HepG2 (cell line): Measurements from ENCODE around the gene STX8. TPM values are rescaled to one million over a fixed set of nuclear protein-coding genes. Genes with fewer than 3 reads are reported as not detected.

Experiments
- ATAC-seq: fragments of 200-7000 bp; cut with Tn5 transposase; 3 replicates; pipeline ENCODE4 v1.9.1; 2020; ENCODE audit warnings: mild to moderate bottlenecking, moderate library complexity
- BruUV-seq: library from RNA; stranded (reverse); fragments of 400-500 nt; replicated peaks from 2 replicates; lab custom pipeline; 2021; lab: Mats Ljungman, UMichigan
- CTCF ChIA-PET: fragments of 300-600 bp; formaldehyde crosslinking; extraction: SDS; loops from one replicate; lab custom pipeline; 2021; ENCODE audit warnings: low total read pairs, inconsistent platforms, low intra/inter-chr PET ratio; lab: Yijun Ruan, JAX
- POLR2A ChIA-PET: fragments of 350-600 bp; sonication (Branson Sonifier 250); formaldehyde crosslinking; loops from one replicate; lab custom pipeline; 2020; ENCODE audit warnings: antibody characterized with exemption, inconsistent platforms; lab: Yijun Ruan, JAX
- DNase-seq: peaks from one replicate; pipeline ENCODE4 v3.0.0-alpha.2; 2015; ENCODE audit warnings: low spot score
- FAIRE-seq: peaks from 3 replicates; lab custom pipeline; 2011; peaks lifted over from hg19 to GRCh38; lab: Jason Lieb, UNC
- H2AFZ ChIP-seq: one replicate; pipeline ENCODE4 v1.6.1; 2011; ENCODE audit warnings: low read length, inconsistent platforms
- H3K27ac ChIP-seq: fragments of 300-600 bp; 3 replicates; pipeline ENCODE4 v1.8.0; 2011; ENCODE audit warnings: mixed run types, mild to moderate bottlenecking, mixed read lengths, low read length, inconsistent platforms; ENCODE audit not compliant: insufficient read depth; ENCODE audit errors: extremely low read length
- H3K27me3 ChIP-seq, 2 experiments: fragments of 200-600 bp in 1 of 2; 2 replicates in 1 of 2; 3 replicates in 1 of 2; pipeline versions ENCODE4 v1.6.0 to v1.8.0; 2011; ENCODE audit warnings: low read length in 2 of 2, mild to moderate bottlenecking in 2 of 2, moderate library complexity in 2 of 2, inconsistent platforms in 1 of 2; ENCODE audit not compliant: insufficient read depth in 2 of 2, control insufficient read depth in 1 of 2
- H3K36me3 ChIP-seq, 2 experiments: fragments of 200-600 bp in 1 of 2; replicated peaks in 1 of 2; 2 replicates in 1 of 2; 3 replicates in 1 of 2; pipeline versions ENCODE4 v1.5.1 to v1.8.0; 2011; ENCODE audit warnings: low read length in 2 of 2, inconsistent platforms in 1 of 2; ENCODE audit not compliant: insufficient read depth in 2 of 2, control insufficient read depth in 1 of 2
- H3K4me1 ChIP-seq: 2 replicates; pipeline ENCODE4 v1.5.1; 2012; ENCODE audit warnings: low read length, inconsistent platforms; ENCODE audit not compliant: insufficient read depth
- H3K4me2 ChIP-seq: 2 replicates; pipeline ENCODE4 v1.6.0; 2011; ENCODE audit warnings: low read depth, low read length, inconsistent platforms
- H3K4me3 ChIP-seq, 3 experiments: fragments of 200-600 bp in 1 of 3; sonication (generic), shearing (Covaris generic) in 1 of 3; replicated peaks in 1 of 3; 2 replicates each; pipeline ENCODE4 v1.5.1; 2011 to 2016; ENCODE audit warnings: low read length in 3 of 3, inconsistent platforms in 2 of 3, low read depth in 2 of 3, mild to moderate bottlenecking in 2 of 3, control low read depth in 1 of 3, mixed read lengths in 1 of 3; ENCODE audit not compliant: insufficient read depth in 1 of 3
- H3K79me2 ChIP-seq: one replicate; pipeline ENCODE4 v1.6.1; 2011; ENCODE audit warnings: low read length, inconsistent platforms; ENCODE audit not compliant: insufficient read depth
- H3K9ac ChIP-seq: 2 replicates; pipeline ENCODE4 v1.6.0; 2011; ENCODE audit warnings: mild to moderate bottlenecking, low read depth, low read length, inconsistent platforms; ENCODE audit not compliant: insufficient read depth
- H3K9me3 ChIP-seq: 2 replicates; pipeline ENCODE4 v1.5.1; 2012; ENCODE audit warnings: mild to moderate bottlenecking, low read length
- H4K20me1 ChIP-seq: 2 replicates; pipeline ENCODE4 v1.6.0; 2011; ENCODE audit warnings: inconsistent platforms, mild to moderate bottlenecking, low read length, moderate library complexity; ENCODE audit not compliant: insufficient read depth
- AKAP8 ChIP-seq: sonication (generic); formaldehyde crosslinking; IDR thresholded peaks from 2 replicates; pipeline ENCODE4 v1.5.1; 2020; ENCODE audit warnings: mild to moderate bottlenecking, missing genetic modification reagents
- CEBPB ChIP-seq: IDR thresholded peaks from 2 replicates; pipeline ENCODE4 v1.6.1; 2011; ENCODE audit warnings: low read depth, low read length, improper control_type of control experiment, borderline replicate concordance
- DMAP1 ChIP-seq: IDR thresholded peaks from 2 replicates; pipeline ENCODE4 v1.6.1; 2016
- EED ChIP-seq: sonication (generic); formaldehyde crosslinking; IDR thresholded peaks from 2 replicates; pipeline ENCODE4 v1.5.0; 2020; ENCODE audit warnings: mild to moderate bottlenecking, missing genetic modification reagents
- IKZF4 ChIP-seq: sonication (generic); formaldehyde crosslinking; IDR thresholded peaks from 2 replicates; pipeline ENCODE4 v1.5.1; 2020; ENCODE audit warnings: borderline replicate concordance, mild to moderate bottlenecking, low read depth, missing genetic modification reagents; ENCODE audit errors: not compliant biosample characterization
- KAT2B ChIP-seq: fragments of 150-350 bp; IDR thresholded peaks from 2 replicates; pipeline ENCODE4 v1.6.1; 2014; ENCODE audit warnings: low read depth, low read length, borderline replicate concordance
- MIER2 ChIP-seq: IDR thresholded peaks from 2 replicates; pipeline ENCODE4 v1.6.1; 2016; ENCODE audit warnings: missing biosample characterization, missing genetic modification reagents
- NRL ChIP-seq: sonication (generic); formaldehyde crosslinking; IDR thresholded peaks from 2 replicates; pipeline ENCODE4 v1.5.0; 2020; ENCODE audit warnings: missing genetic modification reagents, mild to moderate bottlenecking, moderate library complexity, borderline replicate concordance
- RFXANK ChIP-seq: IDR thresholded peaks from 2 replicates; pipeline ENCODE4 v1.6.1; 2016
- ZNF670 ChIP-seq: sonication (generic); formaldehyde crosslinking; IDR thresholded peaks from 2 replicates; pipeline ENCODE4 v1.8.0; 2022; ENCODE audit warnings: mild to moderate bottlenecking, missing genetic modification reagents, borderline replicate concordance
- ZNF713 ChIP-seq: sonication (generic); formaldehyde crosslinking; IDR thresholded peaks from 2 replicates; pipeline ENCODE4 v1.4.0; 2020; ENCODE audit warnings: mild to moderate bottlenecking, missing genetic modification reagents
- ZNF749 ChIP-seq: sonication (generic); formaldehyde crosslinking; IDR thresholded peaks from 2 replicates; pipeline ENCODE4 v1.8.0; 2022; ENCODE audit warnings: mild to moderate bottlenecking, missing genetic modification reagents, moderate library complexity, borderline replicate concordance
- ZNF776 ChIP-seq: sonication (generic); formaldehyde crosslinking; IDR thresholded peaks from 2 replicates; pipeline ENCODE4 v1.4.0; 2020; ENCODE audit warnings: mild to moderate bottlenecking, missing genetic modification reagents
- WGBS: methylation state at CpG from one replicate; pipeline ENCODE4 v1.1.6; 2017; ENCODE audit warnings: low lambda C conversion rate; 5-methylcytosine and 5-hydroxymethylcytosine counted together
- in situ Hi-C: cut with HindIII; loops from 2 replicates; pipeline ENCODE4 v1.10.0; 2017; ENCODE audit warnings: low pct_unique_long_range_greater_than_20kb; ENCODE audit not compliant: extremely low pct_ligation_motif_present
- intact Hi-C: fragments of 100-400 bp; cut with micrococcal nuclease; formaldehyde crosslinking; loops from one replicate; pipeline ENCODE4 v1.10.0; 2022; ENCODE audit not compliant: unreplicated experiment
- polyA plus RNA-seq, 8 experiments: library from polyadenylated mRNA; depleted of rRNA in 3 of 8; stranded (reverse) in 7 of 8; unstranded in 1 of 8; fragments of >200 nt; fragmentation: Illumina TruSeq in 4 of 8; extraction: Trizol in 4 of 8; gene quantifications; 2 replicates each; pipeline versions ENCODE4 v1.2.1 to v1.2.3, GENCODE V29; 2011 to 2016; ENCODE audit warnings: low read depth in 4 of 8, missing spikeins in 1 of 8, mixed read lengths in 1 of 8; ENCODE audit not compliant: insufficient read depth in 1 of 8
- total RNA-seq, 5 experiments: library from RNA; depleted of rRNA; stranded (reverse); fragments of >200 nt; fragmentation: Illumina TruSeq; extraction: Trizol; gene quantifications; 2 replicates each; pipeline ENCODE4 v1.2.3, GENCODE V29; 2016; ENCODE audit warnings: low read depth in 1 of 5
- TF ChIP-seq, protein P1 (sequence below): sonication (generic); formaldehyde crosslinking; IDR thresholded peaks from 2 replicates; pipeline ENCODE4 v1.5.0; 2020; ENCODE audit warnings: missing genetic modification reagents
- TF ChIP-seq, protein P2 (sequence below): sonication (generic); formaldehyde crosslinking; IDR thresholded peaks from 2 replicates; pipeline ENCODE4 v1.5.1; 2020; ENCODE audit warnings: missing genetic modification reagents, mild to moderate bottlenecking, borderline replicate concordance
- TF ChIP-seq, protein P3 (sequence below): sonication (generic); formaldehyde crosslinking; IDR thresholded peaks from 2 replicates; pipeline ENCODE4 v1.4.0; 2020; ENCODE audit warnings: missing genetic modification reagents, borderline replicate concordance

The STX8 gene
- total and polyA plus RNA-seq, 2 of the 13 experiments (the other 11 are each of a cell fraction or from before 2014, with no cell fraction given): 36.4 to 53.6 TPM

DNA sequence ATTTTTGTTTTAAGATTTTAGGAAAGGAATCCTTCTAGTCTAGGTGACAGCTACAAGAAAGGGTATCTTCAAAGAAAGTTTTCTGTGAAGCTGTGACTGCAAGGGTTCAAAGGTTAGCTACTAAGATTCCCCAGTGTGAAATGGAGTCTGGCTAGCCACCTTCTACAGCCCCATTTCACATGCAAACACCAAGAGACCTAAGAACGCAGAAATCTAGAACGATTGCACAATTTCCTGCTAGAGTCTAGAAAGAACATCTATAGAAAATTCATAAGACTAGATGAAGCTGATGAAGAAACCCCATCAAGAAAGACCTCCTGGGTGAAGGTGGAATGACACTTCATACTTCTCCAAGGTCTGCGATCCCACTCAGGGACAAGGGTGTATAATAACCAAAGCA, 77.1 kb downstream of the STX8 start:
- Histone ChIP-seq H3K27ac (no peak overlapping the region), H3K27me3 (no peaks in the 10 kb centered on the region), H2AFZ (no peak overlapping the region), H3K36me3 (no peaks in the 10 kb centered on the region; a peak in 1 of 5 replicates), H3K4me2 (no peak overlapping the region), H3K9ac (no peak overlapping the region), H4K20me1 (no peaks in the 10 kb centered on the region), H3K4me3 (no peak overlapping the region), H3K4me1 (no peaks in the 10 kb centered on the region), H3K9me3 (no peaks in the 10 kb centered on the region), H3K79me2 (no peaks in the 10 kb centered on the region)
- ATAC-seq: no peak
- in situ Hi-C loops: no loop called here
- BruUV-seq: no TSS peak
- no peak for FAIRE-seq
- 92% methylated on average over 3 of the region's 3 CpGs for WGBS
- intact Hi-C loops: no loop called here
- POLR2A ChIA-PET: no interaction called here
- DNase-seq: no peak
- CTCF ChIA-PET: no interaction called here
- TF ChIP-seq CEBPB (peak; percentile 61), DMAP1 (no peak)

DNA sequence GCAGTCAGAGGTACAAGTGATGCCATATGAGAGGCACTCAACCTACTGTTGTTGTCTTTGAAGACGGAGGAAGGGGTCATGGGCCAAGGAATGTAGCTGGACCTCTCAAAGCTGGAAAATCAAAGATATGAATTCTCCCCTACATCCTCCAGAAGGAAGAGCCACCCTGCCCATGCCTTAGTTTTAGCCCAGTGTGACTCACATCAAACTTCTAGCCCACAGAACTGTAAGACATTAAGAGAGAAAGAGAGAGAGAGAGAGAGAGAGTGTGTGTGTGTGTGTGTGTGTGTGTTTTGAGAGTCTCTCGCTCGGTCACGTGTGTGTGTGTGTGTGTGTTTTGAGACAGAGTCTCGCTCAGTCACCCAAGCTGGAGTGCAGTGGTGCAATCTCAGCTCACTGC, 87.1 kb downstream of the STX8 start:
- Histone ChIP-seq H3K4me1 (no peaks in the 10 kb centered on the region), H3K36me3 (no peaks in the 10 kb centered on the region), H3K79me2 (no peaks in the 10 kb centered on the region), H3K9me3 (no peaks in the 10 kb centered on the region), H3K4me2 (no peak overlapping the region), H3K9ac (no peak overlapping the region), H3K4me3 (no peak overlapping the region), H3K27ac (no peak overlapping the region), H4K20me1 (no peaks in the 10 kb centered on the region), H3K27me3 (no peaks in the 10 kb centered on the region), H2AFZ (no peak overlapping the region)
- WGBS: 93% methylated on average over 5 of the region's 5 CpGs
- ATAC-seq (no peak), FAIRE-seq (no peak), DNase-seq (no peak)
- intact Hi-C loops (no loop called here), in situ Hi-C loops (no loop called here)
- CTCF ChIA-PET: no interaction called here
- BruUV-seq: no TSS peak
- POLR2A ChIA-PET: no interaction called here
- TF ChIP-seq ZNF713 (CRISPR knock-in tag): no peak
- TF ChIP-seq, protein P1, sequence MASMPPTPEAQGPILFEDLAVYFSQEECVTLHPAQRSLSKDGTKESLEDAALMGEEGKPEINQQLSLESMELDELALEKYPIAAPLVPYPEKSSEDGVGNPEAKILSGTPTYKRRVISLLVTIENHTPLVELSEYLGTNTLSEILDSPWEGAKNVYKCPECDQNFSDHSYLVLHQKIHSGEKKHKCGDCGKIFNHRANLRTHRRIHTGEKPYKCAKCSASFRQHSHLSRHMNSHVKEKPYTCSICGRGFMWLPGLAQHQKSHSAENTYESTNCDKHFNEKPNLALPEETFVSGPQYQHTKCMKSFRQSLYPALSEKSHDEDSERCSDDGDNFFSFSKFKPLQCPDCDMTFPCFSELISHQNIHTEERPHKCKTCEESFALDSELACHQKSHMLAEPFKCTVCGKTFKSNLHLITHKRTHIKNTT (CRISPR knock-in tag): no peak
- TF ChIP-seq, protein P2, sequence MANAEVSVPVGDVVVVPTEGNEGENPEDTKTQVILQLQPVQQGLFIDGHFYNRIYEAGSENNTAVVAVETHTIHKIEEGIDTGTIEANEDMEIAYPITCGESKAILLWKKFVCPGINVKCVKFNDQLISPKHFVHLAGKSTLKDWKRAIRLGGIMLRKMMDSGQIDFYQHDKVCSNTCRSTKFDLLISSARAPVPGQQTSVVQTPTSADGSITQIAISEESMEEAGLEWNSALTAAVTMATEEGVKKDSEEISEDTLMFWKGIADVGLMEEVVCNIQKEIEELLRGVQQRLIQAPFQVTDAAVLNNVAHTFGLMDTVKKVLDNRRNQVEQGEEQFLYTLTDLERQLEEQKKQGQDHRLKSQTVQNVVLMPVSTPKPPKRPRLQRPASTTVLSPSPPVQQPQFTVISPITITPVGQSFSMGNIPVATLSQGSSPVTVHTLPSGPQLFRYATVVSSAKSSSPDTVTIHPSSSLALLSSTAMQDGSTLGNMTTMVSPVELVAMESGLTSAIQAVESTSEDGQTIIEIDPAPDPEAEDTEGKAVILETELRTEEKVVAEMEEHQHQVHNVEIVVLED: no peak
- no peak for TF ChIP-seq MIER2 (CRISPR knock-in tag)
- TF ChIP-seq EED (CRISPR knock-in tag): no peak
- TF ChIP-seq ZNF670 (CRISPR knock-in tag): no peak
- TF ChIP-seq ZNF749 (CRISPR knock-in tag): no peak
- no peak for TF ChIP-seq AKAP8 (CRISPR knock-in tag)
- TF ChIP-seq IKZF4 (CRISPR knock-in tag): no peak
- TF ChIP-seq KAT2B: no peak
- TF ChIP-seq, protein P3, sequence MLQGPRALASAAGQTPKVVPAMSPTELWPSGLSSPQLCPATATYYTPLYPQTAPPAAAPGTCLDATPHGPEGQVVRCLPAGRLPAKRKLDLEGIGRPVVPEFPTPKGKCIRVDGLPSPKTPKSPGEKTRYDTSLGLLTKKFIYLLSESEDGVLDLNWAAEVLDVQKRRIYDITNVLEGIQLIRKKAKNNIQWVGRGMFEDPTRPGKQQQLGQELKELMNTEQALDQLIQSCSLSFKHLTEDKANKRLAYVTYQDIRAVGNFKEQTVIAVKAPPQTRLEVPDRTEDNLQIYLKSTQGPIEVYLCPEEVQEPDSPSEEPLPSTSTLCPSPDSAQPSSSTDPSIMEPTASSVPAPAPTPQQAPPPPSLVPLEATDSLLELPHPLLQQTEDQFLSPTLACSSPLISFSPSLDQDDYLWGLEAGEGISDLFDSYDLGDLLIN (CRISPR knock-in tag): no peak
- no peak for TF ChIP-seq ZNF776
- no peak for TF ChIP-seq RFXANK (CRISPR knock-in tag)
- TF ChIP-seq NRL (CRISPR knock-in tag): no peak
